HG02870 (cell line): ENCODE data around the gene SMIM38.

ENCODE experiments used
- ATAC-seq: cut with Tn5 transposase; IDR thresholded peaks from one replicate; pipeline ENCODE4 v1.9.1; 2021; ENCODE audit warnings: mild to moderate bottlenecking, moderate library complexity; ENCODE audit not compliant: unreplicated experiment

Gene SMIM38

DNA sequence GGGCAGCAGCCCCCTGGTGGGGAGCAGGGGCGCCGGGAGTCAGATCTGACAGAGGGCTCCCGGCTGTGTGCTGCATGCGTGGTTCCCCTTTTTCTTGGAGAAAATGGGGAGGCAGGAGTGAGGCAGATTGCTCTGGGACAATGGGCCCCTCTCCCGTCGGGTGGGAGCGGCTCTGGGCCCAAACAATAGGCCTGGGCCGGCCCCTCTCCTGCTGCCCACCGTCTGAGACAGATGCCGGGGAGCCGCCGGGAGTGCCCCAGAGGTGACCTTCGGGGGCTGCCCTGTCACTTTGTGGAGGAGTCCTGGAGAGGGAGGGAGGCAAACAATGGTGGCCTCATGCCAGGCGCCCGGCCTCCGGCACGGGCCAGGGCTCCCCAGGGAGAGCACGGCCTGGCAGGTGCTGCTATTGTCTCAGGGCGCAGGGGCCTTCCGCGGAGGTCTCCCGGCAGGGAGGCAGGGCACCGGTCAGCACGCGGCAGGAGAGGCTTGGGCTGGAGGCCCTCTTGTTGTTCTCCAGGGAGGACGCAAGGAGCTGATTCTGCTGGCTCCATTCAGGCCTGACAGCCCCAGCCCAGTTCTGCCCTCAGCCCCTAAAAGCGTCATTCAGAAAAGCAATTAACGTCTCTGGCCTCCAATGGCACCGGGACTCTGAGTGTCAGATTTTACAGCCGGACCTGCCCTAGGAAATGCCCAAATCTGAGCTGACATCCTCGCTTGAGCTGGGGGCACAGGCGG is 44.8 kb downstream of the SMIM38 start:
- ATAC-seq: no peak

DNA sequence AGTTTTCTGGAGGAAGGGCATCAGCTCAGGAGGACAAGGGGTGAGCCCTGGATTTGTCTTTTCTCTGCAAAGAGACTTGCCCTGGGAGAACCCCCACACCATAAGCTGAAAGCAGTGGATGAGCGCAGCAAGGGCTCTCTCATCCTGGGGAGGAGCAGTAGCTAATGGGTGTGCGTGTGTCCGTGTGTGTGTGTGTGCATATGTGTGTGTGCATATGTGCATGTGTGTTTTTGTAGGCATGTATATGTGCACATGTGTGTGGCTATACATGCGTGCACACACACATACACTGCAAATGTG is 45.3 kb downstream of the SMIM38 start:
- no peak for ATAC-seq

GRCh38 chr11:69201764-69202370 is 46.1 kb downstream of the SMIM38 start:
- ATAC-seq: no peak

- no peak for ATAC-seq
These were observed 46.9 kb downstream of the SMIM38 start for GRCh38 chr11:69202511-69203221.

DNA sequence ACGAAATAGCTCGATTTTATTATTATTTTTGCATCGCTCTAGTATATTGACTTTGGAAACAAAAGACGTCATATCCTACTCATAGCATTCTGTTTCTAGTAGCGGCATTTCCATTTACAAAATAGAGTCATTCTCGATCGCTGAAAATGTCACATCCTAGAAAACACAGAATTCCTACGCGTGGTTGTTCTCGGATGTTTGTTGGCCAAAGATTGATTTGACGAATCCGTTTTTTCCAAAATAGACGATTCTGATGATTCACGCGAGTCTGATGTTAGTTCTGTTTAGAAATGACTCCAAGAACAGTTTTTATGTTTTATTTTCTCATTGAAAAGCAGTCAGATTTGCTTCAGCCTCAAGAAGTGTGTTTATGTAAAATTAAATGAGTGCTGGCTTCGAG is 47.6 kb downstream of the SMIM38 start:
- ATAC-seq: no peak

DNA sequence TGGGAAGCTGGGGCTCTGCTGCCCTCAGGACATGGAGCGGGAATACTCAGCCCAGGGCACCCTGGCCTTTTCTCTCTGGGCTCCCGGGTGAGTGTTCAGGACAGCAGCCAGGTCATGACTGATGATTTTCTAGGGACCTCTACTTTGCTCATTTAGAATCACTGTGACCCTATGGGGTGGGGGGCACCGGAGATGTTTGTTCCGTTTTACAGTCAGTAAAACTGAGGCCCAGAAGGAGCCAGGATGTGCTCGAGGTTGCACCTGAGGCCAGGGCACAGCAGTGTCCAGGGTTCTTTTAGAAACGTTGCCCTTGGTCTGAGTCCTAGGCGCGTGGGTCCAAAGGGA is 48.1 kb downstream of the SMIM38 start:
- no peak for ATAC-seq

DNA sequence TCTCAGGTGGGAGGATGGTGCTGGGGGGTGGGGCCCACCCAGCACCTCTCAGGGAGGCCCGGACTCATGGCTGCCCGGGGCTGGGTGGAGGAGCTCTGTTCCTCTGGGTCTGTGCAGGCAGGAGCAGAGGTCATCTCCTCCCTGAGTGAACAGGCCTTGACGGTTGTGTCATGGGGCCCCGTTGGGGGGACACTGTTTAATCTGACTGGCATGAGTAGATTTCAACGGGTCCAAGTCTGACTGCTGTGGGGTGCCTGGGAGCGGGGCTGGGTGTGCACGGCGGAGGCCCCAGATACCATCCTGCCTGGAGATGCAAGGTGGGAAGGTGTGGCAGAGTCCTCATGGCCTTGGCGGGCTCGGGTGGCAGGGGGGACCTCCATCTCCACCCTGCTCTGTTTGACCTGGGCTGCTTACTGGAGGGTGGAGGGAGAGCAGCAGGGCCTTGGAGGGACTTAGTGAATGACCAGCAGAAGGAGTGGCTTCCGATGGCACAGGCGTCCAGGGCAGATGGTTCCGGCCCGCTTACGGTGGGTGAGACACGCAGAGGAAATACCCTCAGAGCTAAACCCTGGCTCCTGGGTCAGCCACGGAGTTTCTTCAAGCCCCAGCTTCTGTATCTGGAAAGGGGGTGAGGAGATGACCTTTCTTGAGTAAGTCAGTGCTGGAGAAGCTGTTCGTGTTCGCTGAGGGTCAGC is 48.7 kb downstream of the SMIM38 start:
- no peak for ATAC-seq

DNA sequence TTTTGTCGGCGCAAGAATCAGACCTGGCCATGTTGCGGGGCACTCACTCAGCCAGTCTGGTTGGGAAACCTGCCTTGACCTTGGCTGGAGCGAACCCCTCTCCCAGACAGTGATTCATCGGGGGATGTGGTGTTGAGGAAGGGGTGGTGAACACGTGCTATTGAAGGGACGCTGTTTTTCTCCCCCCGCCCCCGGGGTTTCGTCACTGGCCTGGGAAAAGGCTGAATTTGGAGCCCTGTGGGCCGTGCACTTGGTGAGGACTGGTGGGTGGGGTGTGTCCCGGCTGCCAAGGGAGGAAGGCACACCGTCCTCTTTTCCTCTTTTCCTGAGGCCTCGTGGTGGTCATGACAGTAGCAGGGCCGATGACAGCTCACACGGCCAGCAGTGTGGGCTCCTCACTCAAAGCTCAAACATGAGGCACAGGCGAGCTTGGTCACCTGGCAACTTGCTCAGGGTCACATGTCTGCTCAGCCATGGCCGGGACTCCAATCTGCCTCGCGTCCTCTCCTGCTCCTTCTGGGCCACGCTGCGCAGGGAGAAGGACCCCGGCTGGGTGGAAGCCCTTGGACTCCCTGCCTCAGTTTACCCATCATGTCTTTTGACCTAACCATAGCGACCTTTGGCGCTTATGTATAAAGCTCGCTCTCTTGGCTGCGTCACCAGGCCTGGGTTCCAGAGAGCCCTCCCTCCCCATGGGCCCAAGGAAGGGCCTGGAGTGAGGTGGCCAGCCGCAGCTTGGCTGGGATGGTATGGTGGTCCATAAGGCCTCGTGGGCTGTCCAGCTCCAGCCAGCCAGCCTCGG is 49.4 kb downstream of the SMIM38 start:
- ATAC-seq: no peak
